GM18951 (cell line): ENCODE measurements around the gene FAM8A1.

ENCODE experiments used
- POLR2A ChIP-seq: IDR thresholded peaks from 4 replicates; pipeline ENCODE4 v1.6.1; 2011; ENCODE audit warnings: mild to moderate bottlenecking; ENCODE audit not compliant: insufficient read length, insufficient read depth; ENCODE audit errors: extremely low read depth
- in situ Hi-C: fragments of 300-500 bp; cut with MboI; formaldehyde crosslinking; loops from one replicate; pipeline ENCODE4 v1.12.0; 2022; ENCODE audit warnings: low sequenced_read_pairs, mixed read lengths, inconsistent platforms; ENCODE audit not compliant: unreplicated experiment

The FAM8A1 gene

GRCh38 chr6:17585766-17586490 is 14.2 kb upstream of the FAM8A1 start:
- in situ Hi-C loops = loop anchor here (25.0 kb wide), 1 partner anchor 424 kb away; no protein-coding TSS in a partner anchor
- no peak for TF ChIP-seq POLR2A

- in situ Hi-C loops = loop anchor here (25.0 kb wide), 1 partner anchor 424 kb away; no protein-coding TSS in a partner anchor
Observed at GRCh38 chr6:17586623-17587022, 13.5 kb upstream of the FAM8A1 start.

- in situ Hi-C loops = loop anchor here (25.0 kb wide), 1 partner anchor 426 kb away; no protein-coding TSS in a partner anchor
Observed at GRCh38 chr6:17588011-17588410, 12.1 kb upstream of the FAM8A1 start.

GRCh38 chr6:17589406-17590096 is 10.6 kb upstream of the FAM8A1 start:
- no peak for TF ChIP-seq POLR2A
- in situ Hi-C loops = loop anchor here (10.0 to 25.0 kb wide), 2 partner anchors 225 to 427 kb away; no protein-coding TSS in a partner anchor

More at GRCh38 chr6:17588011-17588410, 12.1 kb upstream of the FAM8A1 start:
- TF ChIP-seq POLR2A = no peak

GRCh38 chr6:17591287-17591686 is 8.8 kb upstream of the FAM8A1 start:
- no peak for TF ChIP-seq POLR2A
- in situ Hi-C loops = loop anchor here (10.0 to 25.0 kb wide), 2 partner anchors 224 to 429 kb away; no protein-coding TSS in a partner anchor

GRCh38 chr6:17593246-17593645 is 6.9 kb upstream of the FAM8A1 start:
- in situ Hi-C loops = loop anchor here (10.0 to 25.0 kb wide), 2 partner anchors 222 to 431 kb away; no protein-coding TSS in a partner anchor

GRCh38 chr6:17596085-17596484 is 4.0 kb upstream of the FAM8A1 start:
- in situ Hi-C loops = loop anchor here (10.0 to 25.0 kb wide), 2 partner anchors 219 to 434 kb away; no protein-coding TSS in a partner anchor
- TF ChIP-seq POLR2A = no peak

More at GRCh38 chr6:17593246-17593645, 6.9 kb upstream of the FAM8A1 start:
- no peak for TF ChIP-seq POLR2A

GRCh38 chr6:17600527-17601385 is 654 bp downstream of the FAM8A1 start:
- in situ Hi-C loops = no loop called here
- TF ChIP-seq POLR2A = no peak

- TF ChIP-seq POLR2A = no peak
- in situ Hi-C loops = no loop called here
Observed at GRCh38 chr6:17601386-17601703, 1.2 kb downstream of the FAM8A1 start.

GRCh38 chr6:17602888-17603287 is 2.8 kb downstream of the FAM8A1 start:
- in situ Hi-C loops = no loop called here
- no peak for TF ChIP-seq POLR2A

- no peak for TF ChIP-seq POLR2A
- in situ Hi-C loops = no loop called here
Observed at GRCh38 chr6:17606606-17607005, 6.5 kb downstream of the FAM8A1 start.

- in situ Hi-C loops = no loop called here
- TF ChIP-seq POLR2A = no peak
Observed at GRCh38 chr6:17610835-17611234, 10.7 kb downstream of the FAM8A1 start.

GRCh38 chr6:17612048-17612447 is 11.9 kb downstream of the FAM8A1 start:
- in situ Hi-C loops = no loop called here
- TF ChIP-seq POLR2A = no peak
